T-helper 1 cell treated with Interleukin-12 subunit alpha and Interleukin-12 subunit beta and Interleukin-4 antibody, amounts not matched to agents 30 ng/mL and 1 ng/mL, for 36 hours (primary cell): Measurements from ENCODE around the gene CYBA. TPM values are rescaled to one million over a fixed set of nuclear protein-coding genes. Genes with fewer than 3 reads are reported as not detected.

Experiments used
- intact Hi-C: fragments of 100-400 bp; cut with micrococcal nuclease; formaldehyde crosslinking; loops from one replicate; pipeline ENCODE4 v1.15.1; 2024
- total RNA-seq: library from RNA; stranded (reverse); gene quantifications from 2 replicates; pipeline ENCODE4 v1.2.3, GENCODE V29; 2022

Gene CYBA
- total RNA-seq: 554 and 567 TPM in 2 replicates

DNA sequence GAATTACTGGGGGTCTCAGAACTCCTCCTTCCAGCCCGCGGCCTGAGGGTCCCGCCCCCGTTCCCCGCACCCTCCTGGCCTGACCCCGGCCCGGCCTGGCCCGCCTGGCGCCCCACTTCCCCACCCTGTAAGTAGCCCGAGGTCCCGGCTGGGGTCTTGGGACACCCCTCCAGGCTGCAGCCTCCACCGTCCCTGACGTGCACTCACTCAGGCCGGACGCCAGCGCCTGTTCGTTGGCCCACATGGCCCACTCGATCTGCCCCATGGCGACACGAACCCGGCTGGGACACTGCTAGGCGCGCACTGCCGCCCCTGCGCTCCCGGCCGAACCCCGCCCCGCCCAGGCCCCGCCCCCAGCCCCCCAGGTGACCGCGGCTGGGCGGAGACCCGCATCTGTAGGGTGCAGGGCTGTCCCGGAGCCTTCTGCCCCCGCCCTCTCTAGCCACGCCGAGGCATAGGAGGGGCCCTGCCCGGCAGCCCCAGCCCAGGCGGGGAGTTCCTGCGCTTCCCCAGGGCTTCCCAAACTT is at the start of gene CYBA:
TSS of gene CYBA (minus strand) at position 305 of the 527 bp plus-strand sequence. CDS start at position 265, 40 bp downstream.
- intact Hi-C loops: loop anchor here (1.0 to 2.0 kb wide), 8 partner anchors 12 to 198 kb away; partner anchors contain the start of genes CTU2, MVD, RNF166 and SNAI3

DNA sequence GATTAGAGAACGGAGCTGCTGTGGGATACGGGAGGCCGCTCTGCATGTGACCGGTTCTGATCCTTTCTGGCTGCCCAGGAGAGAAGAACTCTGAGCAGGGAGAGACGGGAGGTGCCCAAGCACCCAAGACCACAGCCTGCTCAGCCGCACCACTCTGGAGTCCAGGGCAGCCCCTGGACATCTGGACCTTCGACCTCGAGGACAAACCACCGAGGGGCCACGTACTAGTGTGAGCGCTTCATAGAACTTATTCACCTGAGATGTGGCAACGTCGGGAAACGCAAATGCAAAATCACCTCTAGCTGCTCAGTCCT is 49.4 kb upstream of the CYBA start:
- intact Hi-C loops: loop anchor here (1.0 to 5.0 kb wide), 6 partner anchors 37 to 743 kb away; partner anchors contain the start of genes CDT1, GALNS, IL17C and MVD

DNA sequence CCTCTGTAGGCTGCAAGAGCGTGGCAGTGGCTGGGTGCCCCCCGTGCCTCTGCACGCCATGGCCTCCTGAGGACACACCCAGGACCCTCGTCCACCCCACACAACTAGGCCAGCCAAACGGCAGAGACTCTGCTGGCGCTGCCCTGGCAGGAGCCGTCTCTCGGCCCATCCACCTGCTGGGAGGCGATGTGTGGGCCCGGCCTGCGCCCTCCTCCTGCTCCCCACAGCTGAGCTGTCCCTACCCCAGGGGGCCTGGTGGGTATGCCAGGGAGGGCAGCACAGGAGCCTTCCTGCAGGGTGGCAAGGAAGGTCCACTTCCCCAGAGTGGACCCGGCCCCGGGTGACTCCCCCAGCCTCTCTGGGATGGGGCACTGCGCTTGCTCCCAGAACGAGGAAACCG is 48.3 kb upstream of the CYBA start:
- intact Hi-C loops: no loop called here

DNA sequence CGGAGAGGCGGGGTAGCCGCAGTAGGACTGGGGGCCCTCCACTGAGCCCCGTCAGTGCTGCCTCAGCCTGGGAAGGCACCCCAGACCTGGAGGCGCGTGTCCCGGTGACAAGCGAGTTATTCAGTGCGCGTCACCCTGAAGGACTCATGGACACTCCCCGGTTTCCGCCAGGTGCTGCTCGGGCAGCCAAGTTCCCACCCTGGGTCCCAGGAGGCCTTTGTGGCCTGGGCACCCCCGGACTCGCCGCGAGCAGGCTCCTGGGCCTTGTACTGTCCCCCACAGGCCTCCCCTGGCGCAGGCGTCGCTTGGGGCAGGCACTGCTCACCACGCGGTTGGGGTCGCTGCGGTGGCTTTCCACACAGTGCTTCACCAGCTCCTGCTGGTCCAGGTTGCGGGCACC is 47.8 kb upstream of the CYBA start:
- intact Hi-C loops: no loop called here

GRCh38 chr16:88697831-88698615 is 47.2 kb upstream of the CYBA start:
- intact Hi-C loops: no loop called here

- intact Hi-C loops: no loop called here
Measured at GRCh38 chr16:88697116-88697830, 46.4 kb upstream of the CYBA start.

DNA sequence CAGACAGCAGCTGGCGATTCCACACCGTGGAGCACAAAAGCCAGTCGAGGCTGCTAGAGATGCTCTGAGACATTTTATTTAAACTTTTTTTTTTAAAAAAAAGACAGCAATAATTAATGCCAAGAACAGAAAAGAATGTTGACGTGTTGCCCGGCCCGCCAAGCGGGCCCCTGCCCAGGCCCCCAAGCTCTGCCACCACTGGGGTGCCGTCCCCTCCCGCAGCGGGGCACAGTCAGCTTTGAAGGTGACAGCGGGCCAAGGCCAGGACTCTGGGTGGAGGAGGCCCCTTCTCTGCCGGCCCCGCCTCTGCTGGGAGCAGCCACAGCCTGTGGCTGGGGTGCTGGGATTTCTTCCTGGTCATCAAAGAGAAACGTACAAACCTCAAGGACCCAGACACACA is 45.6 kb upstream of the CYBA start:
- intact Hi-C loops: no loop called here

DNA sequence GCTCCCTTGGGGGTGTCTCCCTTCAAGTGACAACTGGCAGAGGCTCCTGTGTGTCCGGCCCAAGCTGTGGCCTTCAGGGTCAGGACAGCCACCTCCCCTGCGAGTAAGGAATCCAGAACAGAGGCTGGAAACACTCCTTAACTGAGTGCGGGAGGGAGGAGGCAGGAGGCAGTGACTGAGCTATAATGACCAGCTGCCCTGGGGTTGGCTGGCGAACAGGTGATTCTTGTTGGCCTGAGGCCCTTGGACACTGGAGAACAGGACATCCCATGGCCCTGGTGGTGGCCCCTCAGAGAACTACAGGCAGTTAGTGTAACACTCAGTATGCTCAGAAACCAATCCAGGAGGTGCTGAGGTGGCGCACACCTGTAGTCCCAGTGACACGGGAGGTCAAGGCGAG is 44.9 kb upstream of the CYBA start:
- intact Hi-C loops: no loop called here

DNA sequence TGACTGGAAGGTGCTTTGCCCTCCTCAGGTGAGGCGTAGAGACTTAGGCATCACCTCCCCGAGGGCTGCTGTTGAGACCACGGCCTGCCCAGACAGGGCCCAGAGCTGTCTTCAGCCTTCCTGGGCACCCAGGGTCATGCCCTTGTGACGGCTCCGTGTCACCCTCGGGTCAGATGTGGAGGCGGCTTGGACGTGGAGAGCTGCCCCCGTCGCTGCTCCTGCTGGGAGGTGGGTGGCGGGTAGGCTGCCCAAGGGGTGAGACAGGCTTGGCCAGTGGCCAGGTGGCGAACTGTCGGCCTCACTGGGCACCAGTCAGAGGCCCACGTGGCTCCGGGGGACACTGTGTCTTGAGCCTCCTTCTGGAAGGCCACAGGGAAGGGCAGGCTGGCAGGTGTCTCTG is 44.4 kb upstream of the CYBA start:
- intact Hi-C loops: no loop called here

DNA sequence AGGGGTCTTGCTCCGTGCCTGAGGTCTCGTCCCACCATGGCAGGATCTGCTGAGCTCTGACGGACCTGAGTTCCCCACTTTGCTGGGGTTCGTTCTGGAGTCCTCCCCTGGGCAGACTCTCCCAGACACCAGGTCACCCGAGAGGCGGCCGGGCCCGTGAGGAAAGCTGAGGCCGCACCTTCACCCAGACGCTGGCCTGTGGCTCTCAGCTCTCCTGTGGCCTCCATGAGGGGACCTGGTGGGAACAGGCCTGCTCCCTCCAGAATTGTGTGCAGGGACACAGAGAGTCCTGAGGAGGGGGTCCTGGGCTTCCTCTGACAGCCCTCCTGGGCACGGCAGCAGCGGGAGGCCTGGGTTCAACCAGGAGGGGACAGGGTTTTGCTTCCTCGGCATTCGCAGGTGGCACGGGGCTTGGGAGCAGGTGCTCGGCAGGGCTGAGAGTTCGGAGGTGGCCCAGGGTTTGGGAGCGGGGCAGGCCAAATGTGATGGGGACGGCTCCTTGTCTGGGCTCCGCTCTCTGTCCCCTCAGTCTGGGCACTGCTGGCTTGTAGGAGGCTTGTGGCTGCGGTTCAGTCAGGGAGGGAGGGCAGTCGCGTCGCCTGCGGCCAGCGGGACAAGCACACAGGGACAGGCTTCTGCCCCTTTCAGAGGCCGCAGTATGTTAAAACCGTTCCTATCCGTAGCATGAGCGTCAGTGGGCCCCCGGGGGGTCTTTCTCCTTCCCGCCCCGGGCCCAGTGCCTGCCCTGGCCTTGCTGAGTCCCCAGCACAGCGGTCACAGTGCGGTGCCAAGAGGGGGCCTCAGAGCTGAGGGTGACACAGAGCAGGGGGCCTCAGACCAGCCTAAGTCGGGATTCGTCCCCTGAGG is 43.6 kb upstream of the CYBA start:
- intact Hi-C loops: no loop called here

DNA sequence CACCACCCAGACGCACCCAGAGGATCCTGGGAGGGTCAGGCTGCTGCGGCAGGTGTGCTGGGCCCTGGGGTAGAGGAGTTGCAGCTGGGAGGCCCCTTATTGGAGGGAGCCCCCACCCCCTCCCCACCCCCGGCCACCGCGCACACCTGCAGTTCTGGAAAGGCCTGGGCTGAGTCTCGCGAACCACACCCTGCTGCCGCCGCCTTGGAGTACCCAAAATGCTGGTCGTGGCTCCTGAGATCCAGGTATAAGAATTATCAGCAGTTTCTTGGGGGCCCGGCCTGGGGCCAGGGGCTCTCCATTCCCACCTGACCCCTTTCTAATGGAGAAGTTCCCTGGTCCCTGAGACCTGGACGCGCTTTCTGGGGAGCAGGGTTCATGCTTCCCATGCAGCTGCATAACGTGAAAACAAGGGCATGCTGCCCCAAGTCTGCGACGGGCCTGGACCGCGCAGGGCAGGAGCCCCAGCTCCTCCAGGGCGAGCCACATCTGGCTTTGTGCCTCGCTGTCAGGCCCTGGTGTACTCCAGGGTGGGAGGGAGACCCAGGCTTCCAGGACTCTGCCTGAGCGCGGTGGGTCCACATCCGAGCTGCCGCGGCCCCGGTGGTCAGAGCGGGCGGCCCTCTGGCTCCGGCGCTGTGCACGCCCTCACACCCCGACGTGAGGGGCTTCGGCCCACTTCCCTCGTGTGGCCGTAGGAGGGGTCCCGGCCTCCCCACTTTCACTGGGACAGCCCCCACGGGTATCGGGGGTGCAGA is 42.7 kb upstream of the CYBA start:
- intact Hi-C loops: no loop called here

DNA sequence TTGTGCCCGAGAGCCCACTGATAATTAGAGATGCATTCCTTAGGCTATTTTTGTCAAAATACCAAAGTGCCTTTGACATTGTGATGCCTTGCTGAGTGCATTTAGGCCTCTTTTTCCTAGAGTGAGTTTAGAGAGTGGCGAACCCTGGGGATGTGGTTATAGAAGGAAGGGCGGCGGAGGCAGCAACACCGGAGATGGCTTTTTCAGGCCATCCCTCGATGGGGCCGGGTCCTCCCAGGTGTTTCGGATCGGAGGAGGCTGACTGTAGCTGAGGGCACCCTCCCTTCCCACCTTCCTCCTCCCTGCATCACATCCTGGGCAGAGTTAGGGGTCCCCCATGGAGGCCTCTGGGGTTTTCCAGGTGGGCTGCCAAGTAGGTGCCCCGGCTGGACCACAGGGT is 42.0 kb upstream of the CYBA start:
- intact Hi-C loops: no loop called here

- intact Hi-C loops: no loop called here
Measured at GRCh38 chr16:88691924-88692560, 41.2 kb upstream of the CYBA start.

GRCh38 chr16:88691129-88691813 is 40.4 kb upstream of the CYBA start:
- intact Hi-C loops: no loop called here

DNA sequence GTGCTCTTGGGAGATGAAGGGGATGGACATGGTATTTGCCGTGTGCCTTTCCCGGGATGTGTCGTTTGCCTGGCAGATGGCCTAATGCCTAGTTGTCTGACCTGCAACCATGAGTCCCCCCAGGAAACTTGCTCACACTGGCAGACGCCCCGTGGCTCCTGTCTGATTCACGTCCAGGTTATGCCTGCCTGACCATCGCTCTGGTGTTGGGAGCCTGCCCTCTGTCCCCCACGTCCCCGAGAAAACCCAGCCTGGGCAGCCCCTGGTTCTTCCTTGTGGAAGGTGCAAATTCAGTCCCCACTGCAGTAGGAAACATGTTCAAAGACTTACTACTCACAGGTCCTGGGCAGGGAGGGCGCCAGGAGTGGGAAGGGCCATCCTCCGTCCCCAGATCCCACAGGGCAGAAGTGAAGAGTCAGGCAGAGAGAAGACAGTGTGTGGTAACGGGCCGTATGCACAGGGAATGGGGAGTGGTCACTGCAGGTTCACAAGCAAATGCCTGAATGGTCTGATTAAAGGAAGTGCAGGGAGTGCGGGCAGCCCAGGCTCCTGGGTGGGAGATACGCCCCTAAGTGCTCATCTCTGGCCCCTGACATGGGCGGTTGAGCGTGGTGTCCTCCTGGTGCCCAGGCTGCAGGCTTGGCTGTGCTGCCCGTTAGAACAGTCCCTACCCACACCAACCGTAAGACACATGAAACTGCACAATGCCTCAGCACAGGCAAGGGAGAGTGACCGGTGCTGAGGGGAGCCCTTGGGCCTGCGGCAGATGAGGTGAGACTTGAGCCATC is 39.7 kb upstream of the CYBA start:
- intact Hi-C loops: no loop called here

DNA sequence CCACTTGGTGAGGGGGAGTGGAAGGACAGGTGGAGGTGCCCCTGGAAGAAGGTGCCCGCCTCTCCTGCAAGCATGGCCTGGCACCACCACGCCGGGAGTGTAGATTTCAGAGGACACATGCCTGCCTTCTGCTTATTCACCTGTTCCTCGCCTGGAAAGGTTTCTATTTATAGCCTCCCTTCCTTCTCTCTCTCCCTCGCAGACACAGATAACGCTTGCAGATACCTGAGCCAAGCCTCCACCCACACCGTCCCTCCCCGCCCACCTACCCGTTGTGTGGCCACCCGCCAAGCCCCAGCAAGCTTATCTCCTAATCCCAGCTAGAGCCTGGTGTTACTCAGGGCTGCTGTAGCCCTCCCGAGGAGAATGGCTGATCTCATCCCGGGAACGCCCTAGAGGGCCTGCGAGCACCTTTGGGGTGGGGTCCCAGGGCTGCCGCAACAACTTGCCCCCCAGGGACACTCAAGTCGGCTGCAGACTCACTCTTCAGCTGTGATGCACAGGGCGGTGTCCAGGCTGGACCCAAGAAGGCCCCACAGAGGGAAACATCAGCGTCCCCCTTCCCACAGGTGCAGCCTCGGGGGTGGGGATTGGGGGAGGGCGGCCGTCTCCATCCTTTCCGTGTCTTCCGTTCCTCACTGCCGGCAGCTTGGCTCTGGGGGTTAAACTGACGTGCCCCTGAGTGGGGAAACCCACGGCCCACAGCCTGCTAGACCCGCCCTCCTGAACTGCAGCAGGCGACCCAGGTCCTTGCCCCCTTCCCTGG is 37.3 kb upstream of the CYBA start:
- intact Hi-C loops: no loop called here

DNA sequence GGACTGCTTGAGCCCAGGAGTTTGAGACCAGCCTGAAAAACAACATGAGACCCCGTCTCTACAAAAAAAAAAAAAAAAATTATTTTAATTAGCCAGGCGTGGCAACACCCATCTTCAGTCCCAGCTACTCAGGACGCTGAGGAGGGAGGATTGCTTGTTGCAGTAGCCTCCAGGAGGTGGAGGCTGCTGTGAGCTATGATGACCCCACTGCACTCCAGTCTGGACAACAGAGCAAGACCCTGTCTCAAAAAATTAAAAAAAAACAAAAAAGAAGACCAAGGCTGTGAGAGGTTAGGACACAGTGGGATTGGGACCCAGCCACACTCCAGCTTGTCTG is 36.8 kb upstream of the CYBA start:
- intact Hi-C loops: no loop called here

- intact Hi-C loops: no loop called here
Measured at GRCh38 chr16:88687254-88687576, 36.4 kb upstream of the CYBA start.
